CD14-positive monocyte (primary cell): ENCODE results near the gene P2RX6. TPM values are rescaled to one million over a fixed set of nuclear protein-coding genes. Genes with fewer than 3 reads are reported as not detected.

Experiments used
- DNase-seq, 3 donors: peaks; one replicate each; pipeline ENCODE4 v3.0.0-alpha.2; 2011 to 2022
- H2AFZ ChIP-seq: 2 replicates; pipeline ENCODE4 v1.6.0; 2012; ENCODE audit warnings: mild to moderate bottlenecking, low read depth, low read length, inconsistent platforms; ENCODE audit not compliant: insufficient read depth, poor library complexity, severe bottlenecking
- H3K27ac ChIP-seq, 2 donors: 1 replicate in 1 of 2; 2 replicates in 1 of 2; pipeline ENCODE4 v1.5.1; 2012 to 2013; ENCODE audit warnings: low read length in 2 of 2, control low read depth in 1 of 2, inconsistent platforms in 1 of 2, low read depth in 1 of 2, mild to moderate bottlenecking in 1 of 2
- H3K27me3 ChIP-seq, 2 donors: one replicate each; pipeline versions ENCODE4 v1.6.0 to v1.6.1; 2011 to 2013; ENCODE audit warnings: low read length in 2 of 2; ENCODE audit not compliant: control insufficient read depth in 2 of 2, insufficient read depth in 2 of 2
- H3K36me3 ChIP-seq, 2 donors: replicated peaks in 1 of 2; 1 replicate in 1 of 2; 2 replicates in 1 of 2; pipeline versions ENCODE4 v1.5.1 to v1.6.1; 2012 to 2013; ENCODE audit warnings: low read length in 2 of 2, control low read depth in 1 of 2, inconsistent platforms in 1 of 2, mild to moderate bottlenecking in 1 of 2; ENCODE audit not compliant: insufficient read depth in 2 of 2, control insufficient read depth in 1 of 2
- H3K4me1 ChIP-seq, 2 donors: 1 replicate in 1 of 2; 2 replicates in 1 of 2; pipeline versions ENCODE4 v1.5.1 to v1.6.1; 2012 to 2013; ENCODE audit warnings: low read length in 2 of 2, control low read depth in 1 of 2, inconsistent platforms in 1 of 2, mild to moderate bottlenecking in 1 of 2, moderate library complexity in 1 of 2; ENCODE audit not compliant: insufficient read depth in 2 of 2, control insufficient read depth in 1 of 2
- H3K4me2 ChIP-seq: replicated peaks from 2 replicates; pipeline ENCODE3; 2012; ENCODE audit warnings: low read length, moderate library complexity, mild to moderate bottlenecking; ENCODE audit not compliant: poor library complexity, severe bottlenecking; ENCODE audit errors: extremely low read depth
- H3K4me3 ChIP-seq, 3 experiments: fragments of 200-600 bp in 1 of 3; sonication (generic) in 1 of 3; replicated peaks in 1 of 3; 1 replicate in 2 of 3; 2 replicates in 1 of 3; pipeline ENCODE4 v1.5.1; 2011 to 2013; ENCODE audit warnings: low read length in 3 of 3, mild to moderate bottlenecking in 3 of 3, control low read depth in 2 of 3, low read depth in 2 of 3, inconsistent platforms in 1 of 3, moderate library complexity in 1 of 3
- H3K79me2 ChIP-seq: 2 replicates; pipeline ENCODE4 v1.6.0; 2012; ENCODE audit warnings: mild to moderate bottlenecking, control low read depth, inconsistent platforms, low read length, moderate library complexity; ENCODE audit not compliant: insufficient read depth
- H3K9ac ChIP-seq: 2 replicates; pipeline ENCODE4 v1.6.0; 2017; ENCODE audit warnings: low read length, mild to moderate bottlenecking; ENCODE audit not compliant: insufficient read depth, poor library complexity, severe bottlenecking
- H3K9me3 ChIP-seq, 2 donors: replicated peaks in 1 of 2; 1 replicate in 1 of 2; 2 replicates in 1 of 2; pipeline versions ENCODE4 v1.5.1 to v1.6.1; 2012 to 2013; ENCODE audit warnings: low read length in 2 of 2, control low read depth in 1 of 2; ENCODE audit not compliant: control insufficient read depth in 1 of 2, insufficient read depth in 1 of 2
- H4K20me1 ChIP-seq: 2 replicates; pipeline ENCODE4 v1.6.0; 2012; ENCODE audit warnings: mild to moderate bottlenecking, low read length, control low read depth, moderate library complexity; ENCODE audit not compliant: insufficient read depth
- H3K27ac Mint-ChIP-seq, 7 donors: one replicate each; pipeline ENCODE4 v1.8.0; 2020; ENCODE audit warnings: mild to moderate bottlenecking in 7 of 7, mixed read lengths in 7 of 7, moderate library complexity in 6 of 7, inconsistent platforms in 2 of 7
- H3K27me3 Mint-ChIP-seq, 3 donors: one replicate each; pipeline ENCODE4 v1.8.0; 2021 to 2022; ENCODE audit warnings: low read depth in 3 of 3, mild to moderate bottlenecking in 3 of 3, mixed read lengths in 3 of 3, moderate library complexity in 3 of 3, inconsistent platforms in 1 of 3
- H3K36me3 Mint-ChIP-seq, 2 donors: one replicate each; pipeline ENCODE4 v1.8.0; 2020; ENCODE audit warnings: mixed read lengths in 2 of 2, inconsistent platforms in 1 of 2, mild to moderate bottlenecking in 1 of 2
- H3K4me1 Mint-ChIP-seq: one replicate; pipeline ENCODE4 v1.8.0; 2020; ENCODE audit warnings: mild to moderate bottlenecking, mixed read lengths
- H3K4me3 Mint-ChIP-seq, 2 donors: one replicate each; pipeline ENCODE4 v1.8.0; 2020; ENCODE audit warnings: mild to moderate bottlenecking in 2 of 2, mixed read lengths in 2 of 2, moderate library complexity in 1 of 2
- H3K9me3 Mint-ChIP-seq, 7 donors: one replicate each; pipeline ENCODE4 v1.8.0; 2020 to 2022; ENCODE audit warnings: mixed read lengths in 7 of 7, mild to moderate bottlenecking in 6 of 7, moderate library complexity in 6 of 7, inconsistent platforms in 2 of 7
- WGBS: methylation state at CpG from one replicate; pipeline ENCODE4 v1.1.5; 2013; ENCODE audit warnings: missing lambda C conversion rate; ENCODE audit not compliant: insufficient coverage; 5-methylcytosine and 5-hydroxymethylcytosine counted together
- intact Hi-C, 2 donors: fragments of 100-400 bp; cut with micrococcal nuclease; formaldehyde crosslinking; loops; one replicate each; pipeline versions ENCODE4 v1.15.0 to v1.15.1; 2023
- polyA plus RNA-seq, 3 donors: library from polyadenylated mRNA; depleted of rRNA in 1 of 3; unstranded in 2 of 3; stranded (reverse) in 1 of 3; fragments of 300-500 nt in 2 of 3; fragments of >200 nt in 1 of 3; fragmentation: Illumina TruSeq in 2 of 3; gene quantifications; 1 replicate in 2 of 3; 2 replicates in 1 of 3; pipeline ENCODE4 v1.2.3, GENCODE V29; 2012 to 2021
- TF ChIP-seq, protein P1 (sequence below): fragments of 200-600 bp; IDR thresholded peaks from one replicate; pipeline ENCODE4 v1.8.0; 2022; ENCODE audit warnings: antibody characterized with exemption, mild to moderate bottlenecking

The P2RX6 gene
- polyA plus RNA-seq, 3 donors: not detected

DNA sequence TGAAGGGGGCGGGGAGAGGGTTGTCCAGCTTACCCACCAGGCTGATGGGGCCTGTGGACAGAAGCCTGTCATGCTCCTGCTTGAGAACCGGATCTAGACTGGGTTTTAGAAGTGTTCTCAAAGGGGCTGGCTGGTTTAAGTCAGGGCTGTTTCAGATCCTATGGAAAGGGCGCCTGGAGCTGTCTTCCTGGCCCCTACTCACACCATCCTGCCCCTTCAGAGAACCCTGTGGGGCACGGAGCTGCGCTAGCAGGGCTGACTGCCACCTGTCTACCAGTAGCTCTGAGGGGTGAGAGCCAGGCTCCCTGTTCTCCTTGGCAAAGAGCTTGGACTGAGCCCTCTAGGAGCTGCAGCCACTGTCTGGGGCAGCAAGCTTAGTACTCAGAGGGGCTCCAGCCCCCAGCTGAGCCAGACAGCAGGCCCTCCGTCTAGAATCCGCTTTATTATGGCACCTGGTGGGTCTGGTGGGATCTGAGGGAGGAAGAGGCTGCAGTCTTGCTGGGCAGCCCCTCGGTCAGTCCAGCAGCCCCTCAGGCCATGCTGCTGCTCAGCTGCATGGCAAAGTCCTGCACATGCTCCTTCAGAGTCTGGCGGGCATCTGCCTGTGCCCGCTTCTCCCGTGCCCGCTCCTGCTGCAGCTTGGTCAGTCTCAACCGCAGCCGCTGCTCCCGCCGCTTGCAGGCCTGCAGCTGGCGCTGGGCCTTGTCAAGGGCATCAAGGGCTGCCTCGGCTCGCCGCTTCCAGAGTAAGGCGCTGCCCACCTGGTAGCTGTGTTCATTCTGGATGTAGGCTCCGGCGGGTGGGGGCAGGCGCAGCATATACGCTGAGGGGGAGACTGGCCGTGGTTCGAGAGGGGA, 15.4 kb upstream of the P2RX6 start:
- Histone ChIP-seq H3K79me2 (peaks cover 13% of the 10 kb centered on the region), H2AFZ (no peak overlapping the region), H3K36me3 (peaks cover 49 to 56% of the 10 kb centered on the region in 2 donors), H3K4me2 (no peak overlapping the region), H3K9ac (peak overlapping the region; percentile 12), H3K27ac (peak overlapping the region in 1 of 2 donors; percentile 91), H3K9me3 (no peaks in the 10 kb centered on the region), H4K20me1 (no peaks in the 10 kb centered on the region), H3K4me1 (peaks cover 24 to 30% of the 10 kb centered on the region in 2 donors), H3K4me3 (no peak overlapping the region), H3K27me3 (no peaks in the 10 kb centered on the region)
- no peak overlapping the region for H3K4me3 Mint-ChIP-seq
- H3K4me1 Mint-ChIP-seq: peaks cover 26% of the 10 kb centered on the region
- H3K9me3 Mint-ChIP-seq: peaks cover 0 to 1% (median 0%) of the 10 kb centered on the region in 7 donors
- TF ChIP-seq, protein P1, sequence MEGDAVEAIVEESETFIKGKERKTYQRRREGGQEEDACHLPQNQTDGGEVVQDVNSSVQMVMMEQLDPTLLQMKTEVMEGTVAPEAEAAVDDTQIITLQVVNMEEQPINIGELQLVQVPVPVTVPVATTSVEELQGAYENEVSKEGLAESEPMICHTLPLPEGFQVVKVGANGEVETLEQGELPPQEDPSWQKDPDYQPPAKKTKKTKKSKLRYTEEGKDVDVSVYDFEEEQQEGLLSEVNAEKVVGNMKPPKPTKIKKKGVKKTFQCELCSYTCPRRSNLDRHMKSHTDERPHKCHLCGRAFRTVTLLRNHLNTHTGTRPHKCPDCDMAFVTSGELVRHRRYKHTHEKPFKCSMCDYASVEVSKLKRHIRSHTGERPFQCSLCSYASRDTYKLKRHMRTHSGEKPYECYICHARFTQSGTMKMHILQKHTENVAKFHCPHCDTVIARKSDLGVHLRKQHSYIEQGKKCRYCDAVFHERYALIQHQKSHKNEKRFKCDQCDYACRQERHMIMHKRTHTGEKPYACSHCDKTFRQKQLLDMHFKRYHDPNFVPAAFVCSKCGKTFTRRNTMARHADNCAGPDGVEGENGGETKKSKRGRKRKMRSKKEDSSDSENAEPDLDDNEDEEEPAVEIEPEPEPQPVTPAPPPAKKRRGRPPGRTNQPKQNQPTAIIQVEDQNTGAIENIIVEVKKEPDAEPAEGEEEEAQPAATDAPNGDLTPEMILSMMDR: no peak
- H3K27me3 Mint-ChIP-seq: peaks cover 0 to 2% (median 1%) of the 10 kb centered on the region in 3 donors
- DNase-seq: no peak
- peaks cover 25 to 46% of the 10 kb centered on the region in 2 donors for H3K36me3 Mint-ChIP-seq
- 97% methylated on average over 26 of the region's 27 CpGs for WGBS
- peak overlapping the region in 3 of 7 donors; percentile 26 to 72 (median 62) for H3K27ac Mint-ChIP-seq
- intact Hi-C loops: loop anchor here in 1 of 2 donors (5.0 kb wide), 2 partner anchors 82 to 142 kb away; partner anchors contain the start of genes CRKL, PI4KA and SNAP29

DNA sequence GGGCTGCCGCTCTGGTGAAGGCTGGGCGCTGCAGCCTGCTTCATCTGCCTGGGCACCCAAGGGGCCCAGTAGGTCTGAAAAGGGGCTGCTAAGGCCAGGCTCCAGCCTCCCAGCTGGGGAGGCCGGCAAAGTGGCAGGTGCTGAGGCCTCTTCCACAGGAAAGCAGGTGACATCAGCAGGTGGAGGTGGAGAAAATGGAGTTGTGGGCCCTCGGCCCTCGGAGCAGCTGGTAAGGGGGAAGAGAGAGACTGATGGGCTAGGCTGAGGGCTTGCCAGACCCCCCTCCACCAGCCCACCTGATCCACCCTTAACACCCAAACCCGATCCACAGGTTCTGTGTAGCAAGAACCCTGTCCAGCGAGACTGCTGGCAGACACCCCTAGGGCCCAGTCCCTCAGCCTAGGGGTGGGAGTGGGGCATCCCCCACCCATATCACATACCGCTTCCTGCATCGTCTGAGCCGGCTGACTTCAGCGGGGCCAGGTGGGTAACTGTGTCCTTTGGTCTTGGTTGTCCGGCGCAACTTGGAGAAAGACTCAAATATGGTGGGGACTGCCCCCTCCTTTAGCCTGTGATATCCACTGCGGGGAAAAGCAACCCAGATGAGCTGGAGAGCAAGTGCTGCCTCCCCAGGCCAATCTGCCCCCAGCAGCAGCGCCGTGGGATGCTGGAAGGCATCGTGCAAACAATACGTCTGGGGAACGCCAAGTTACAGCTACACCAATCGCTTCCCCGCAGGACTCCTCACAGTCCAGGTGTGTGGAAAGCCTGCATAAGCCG, 14.6 kb upstream of the P2RX6 start:
- Histone ChIP-seq H3K4me2 (peak overlapping the region; percentile 73), H3K4me3 (peak overlapping the region in 1 of 3 experiments; percentile 79), H3K36me3 (peaks cover 41 to 48% of the 10 kb centered on the region in 2 donors), H3K9me3 (no peaks in the 10 kb centered on the region), H4K20me1 (no peaks in the 10 kb centered on the region), H3K79me2 (peaks cover 13% of the 10 kb centered on the region), H3K27ac (peak overlapping the region in 1 of 2 donors; percentile 91), H2AFZ (no peak overlapping the region), H3K27me3 (no peaks in the 10 kb centered on the region), H3K4me1 (peaks cover 24 to 30% of the 10 kb centered on the region in 2 donors), H3K9ac (peak overlapping the region; percentile 90)
- peak overlapping the region in 6 of 7 donors; percentile 38 to 99 (median 79) for H3K27ac Mint-ChIP-seq
- H3K4me3 Mint-ChIP-seq: peak overlapping the region in 1 of 2 donors; percentile 94
- peaks cover 21 to 39% of the 10 kb centered on the region in 2 donors for H3K36me3 Mint-ChIP-seq
- DNase-seq: no peak
- TF ChIP-seq, protein P1: no peak
- intact Hi-C loops: loop anchor here in 1 of 2 donors (5.0 kb wide), 2 partner anchors 83 to 143 kb away; partner anchors contain the start of genes CRKL, PI4KA and SNAP29
- H3K27me3 Mint-ChIP-seq: peaks cover 0 to 2% (median 1%) of the 10 kb centered on the region in 3 donors
- 84% methylated on average over 13 of the region's 22 CpGs for WGBS
- peaks cover 0 to 1% (median 0%) of the 10 kb centered on the region in 7 donors for H3K9me3 Mint-ChIP-seq
- H3K4me1 Mint-ChIP-seq: peaks cover 26% of the 10 kb centered on the region
